Panc1 (cell line): ENCODE measurements around the gene ATP6V0A4. TPM values are rescaled to one million over a fixed set of nuclear protein-coding genes. Genes with fewer than 3 reads are reported as not detected.

ENCODE experiments used
- ATAC-seq: fragments of 200-7000 bp; cut with Tn5 transposase; 2 replicates; pipeline ENCODE4 v1.9.1; 2020; ENCODE audit warnings: mild to moderate bottlenecking, moderate library complexity
- BruUV-seq: library from RNA; stranded (reverse); fragments of 400-500 nt; replicated peaks from 2 replicates; lab custom pipeline; 2021; lab: Mats Ljungman, UMichigan
- CTCF ChIA-PET: fragments of 300-600 bp; sonication (Branson Sonifier 250); formaldehyde crosslinking; loops from one replicate; lab custom pipeline; 2022; ENCODE audit warnings: antibody characterized with exemption; lab: Charles Lee
- POLR2A ChIA-PET: fragments of 300-600 bp; sonication (Branson Sonifier 250); formaldehyde crosslinking; loops from one replicate; lab custom pipeline; 2022; ENCODE audit warnings: antibody characterized with exemption; lab: Charles Lee
- DNase-seq: peaks from one replicate; pipeline ENCODE4 v3.0.0-alpha.2; 2010; ENCODE audit warnings: low read depth, low spot score
- H3K27ac ChIP-seq: 2 replicates; pipeline ENCODE4 v1.5.1; 2011; ENCODE audit warnings: mild to moderate bottlenecking, low read length, inconsistent platforms
- H3K27me3 ChIP-seq: fragments of 200-500 bp; sonication (Bioruptor generic); 2 replicates; pipeline ENCODE4 v1.6.0; 2014; ENCODE audit warnings: low read length, inconsistent platforms; ENCODE audit not compliant: control insufficient read depth, insufficient read depth
- H3K36me3 ChIP-seq: fragments of 200-500 bp; sonication (Bioruptor generic); 2 replicates; pipeline ENCODE4 v1.5.1; 2014; ENCODE audit warnings: inconsistent platforms, mild to moderate bottlenecking, low read length, moderate library complexity; ENCODE audit not compliant: control insufficient read depth, insufficient read depth
- H3K4me1 ChIP-seq: 2 replicates; pipeline ENCODE4 v1.5.1; 2011; ENCODE audit warnings: inconsistent platforms, mild to moderate bottlenecking, low read length, moderate library complexity; ENCODE audit not compliant: control insufficient read depth, insufficient read depth
- H3K4me3 ChIP-seq, 2 experiments: 2 replicates each; pipeline ENCODE4 v1.5.1; 2011 to 2012; ENCODE audit warnings: low read depth in 2 of 2, low read length in 2 of 2, mild to moderate bottlenecking in 2 of 2, inconsistent platforms in 1 of 2, moderate library complexity in 1 of 2
- H3K9me3 ChIP-seq: fragments of 200-500 bp; sonication (Bioruptor generic); 2 replicates; pipeline ENCODE4 v1.5.1; 2014; ENCODE audit warnings: low read depth, mild to moderate bottlenecking, inconsistent platforms, low read length, moderate library complexity; ENCODE audit not compliant: control insufficient read depth, insufficient read depth
- POLR2AphosphoS5 ChIP-seq: IDR thresholded peaks from 2 replicates; pipeline ENCODE4 v1.6.1; 2012; ENCODE audit warnings: mild to moderate bottlenecking, low read depth, low read length, moderate library complexity
- SIN3A ChIP-seq: IDR thresholded peaks from 2 replicates; pipeline ENCODE4 v1.6.1; 2012; ENCODE audit warnings: low read depth, mild to moderate bottlenecking, low read length, moderate library complexity, borderline replicate concordance; ENCODE audit not compliant: insufficient read depth
- TCF7L2 ChIP-seq: IDR thresholded peaks from 2 replicates; pipeline ENCODE4 v1.6.1; 2011; ENCODE audit warnings: mild to moderate bottlenecking, low read depth, low read length, inconsistent platforms
- in situ Hi-C: cut with HindIII; loops from 2 replicates; pipeline ENCODE4 v1.10.0; 2016; ENCODE audit warnings: low sequenced_read_pairs, low pct_unique_long_range_greater_than_20kb
- intact Hi-C: fragments of 100-400 bp; cut with micrococcal nuclease; formaldehyde crosslinking; loops from one replicate; pipeline ENCODE4 v1.10.0; 2022; ENCODE audit not compliant: unreplicated experiment
- total RNA-seq: library from RNA; stranded (reverse); gene quantifications from one replicate; pipeline ENCODE4 v1.2.1, GENCODE V29; 2021; ENCODE audit not compliant: unreplicated experiment
- TF ChIP-seq, protein P1 (sequence below): fragments of 450-650 bp; IDR thresholded peaks from 2 replicates; pipeline ENCODE4 v1.5.1; 2017; ENCODE audit warnings: mild to moderate bottlenecking
- TF ChIP-seq, protein P2 (sequence below), 2 experiments: IDR thresholded peaks; 2 replicates each; pipeline ENCODE4 v1.6.1; 2011 to 2012; ENCODE audit warnings: low read depth in 2 of 2, control low read depth in 1 of 2, low read length in 1 of 2, mild to moderate bottlenecking in 1 of 2, moderate library complexity in 1 of 2; ENCODE audit not compliant: insufficient read depth in 1 of 2

ATP6V0A4 gene
- total RNA-seq, 1 experiment from 2014 or later, result 0.15 TPM

DNA sequence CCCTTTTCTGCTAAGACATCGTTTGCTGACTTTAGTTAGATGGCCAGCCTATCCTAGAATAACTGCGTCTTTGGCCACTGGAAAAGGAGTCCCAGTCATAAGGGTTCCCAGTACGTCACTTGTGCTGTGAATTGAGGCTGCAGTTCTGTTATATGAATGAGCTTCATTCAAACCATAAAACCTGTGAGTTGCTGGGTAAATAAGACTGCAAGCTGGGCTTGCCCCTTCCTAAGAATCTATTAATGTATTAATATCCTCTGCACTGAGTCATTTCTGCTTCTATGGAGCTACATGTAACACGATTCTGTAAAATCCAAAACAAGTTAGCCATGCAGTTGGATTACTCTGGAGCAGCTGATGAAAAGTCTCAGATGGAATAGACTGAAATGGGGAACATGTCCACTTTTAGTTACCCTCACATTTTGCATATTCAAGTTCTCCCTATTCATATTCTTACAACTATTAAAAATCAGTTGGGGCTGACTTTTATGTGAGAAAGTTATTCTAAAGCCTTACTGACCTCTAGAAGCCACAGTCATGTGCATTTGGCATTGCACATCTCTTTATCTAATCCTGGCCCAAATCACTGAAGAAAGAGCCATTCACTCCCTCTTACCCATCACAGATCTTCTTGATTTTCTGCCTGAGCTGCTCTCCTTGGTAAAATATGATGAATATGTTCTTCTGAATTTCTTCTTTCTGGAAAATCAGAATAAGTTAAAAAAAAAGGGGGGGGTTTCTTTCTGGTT lies 42.0 kb downstream of the ATP6V0A4 start:
- no peak for ATAC-seq
- TF ChIP-seq TCF7L2, result no peak
- TF ChIP-seq, protein P1, sequence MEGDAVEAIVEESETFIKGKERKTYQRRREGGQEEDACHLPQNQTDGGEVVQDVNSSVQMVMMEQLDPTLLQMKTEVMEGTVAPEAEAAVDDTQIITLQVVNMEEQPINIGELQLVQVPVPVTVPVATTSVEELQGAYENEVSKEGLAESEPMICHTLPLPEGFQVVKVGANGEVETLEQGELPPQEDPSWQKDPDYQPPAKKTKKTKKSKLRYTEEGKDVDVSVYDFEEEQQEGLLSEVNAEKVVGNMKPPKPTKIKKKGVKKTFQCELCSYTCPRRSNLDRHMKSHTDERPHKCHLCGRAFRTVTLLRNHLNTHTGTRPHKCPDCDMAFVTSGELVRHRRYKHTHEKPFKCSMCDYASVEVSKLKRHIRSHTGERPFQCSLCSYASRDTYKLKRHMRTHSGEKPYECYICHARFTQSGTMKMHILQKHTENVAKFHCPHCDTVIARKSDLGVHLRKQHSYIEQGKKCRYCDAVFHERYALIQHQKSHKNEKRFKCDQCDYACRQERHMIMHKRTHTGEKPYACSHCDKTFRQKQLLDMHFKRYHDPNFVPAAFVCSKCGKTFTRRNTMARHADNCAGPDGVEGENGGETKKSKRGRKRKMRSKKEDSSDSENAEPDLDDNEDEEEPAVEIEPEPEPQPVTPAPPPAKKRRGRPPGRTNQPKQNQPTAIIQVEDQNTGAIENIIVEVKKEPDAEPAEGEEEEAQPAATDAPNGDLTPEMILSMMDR, result no peak
- no peak for TF ChIP-seq POLR2AphosphoS5
- in situ Hi-C loops (no loop called here), intact Hi-C loops (no loop called here)
- no peaks in the 10 kb centered on the region for H3K36me3 ChIP-seq
- peaks cover 8% of the 10 kb centered on the region for H3K4me1 ChIP-seq
- no peaks in the 10 kb centered on the region for H3K27me3 ChIP-seq
- no TSS peak for BruUV-seq
- no peaks in the 10 kb centered on the region for H3K9me3 ChIP-seq
- ChIA-PET POLR2A (interaction anchor here (0.6 kb wide), 1 partner anchor 33 kb away, joined by 5 read pairs; no protein-coding TSS in a partner anchor), CTCF (interaction anchor here (0.6 kb wide), 1 partner anchor 534 kb away, joined by 3 read pairs; no protein-coding TSS in a partner anchor)
- H3K4me3 ChIP-seq, result no peak overlapping the region
- H3K27ac ChIP-seq, result no peak overlapping the region
- no peak for DNase-seq

DNA sequence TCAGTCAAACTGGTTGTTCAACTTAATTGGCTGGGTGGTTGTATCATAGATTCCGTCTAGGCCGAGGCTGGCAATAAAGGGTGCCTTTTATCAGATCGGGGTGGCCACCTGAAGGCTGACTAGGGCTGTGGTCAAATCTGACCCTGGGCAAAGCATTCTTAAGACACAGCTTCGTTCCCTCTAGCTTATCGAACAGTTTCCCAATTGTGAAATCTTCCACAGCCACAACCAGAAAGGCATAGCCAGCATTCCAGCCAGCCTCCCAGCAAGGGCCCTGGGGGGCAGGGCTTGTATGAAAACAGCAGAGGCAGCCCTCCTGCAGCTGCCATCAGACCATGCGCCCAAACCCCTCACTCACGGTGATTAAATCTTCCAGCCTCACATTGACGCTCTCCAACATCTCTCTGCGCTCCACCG lies 42.7 kb downstream of the ATP6V0A4 start:
- in situ Hi-C loops (no loop called here), intact Hi-C loops (no loop called here)
- no peak for DNase-seq
- Histone ChIP-seq H3K4me3 (no peak overlapping the region), H3K36me3 (no peaks in the 10 kb centered on the region), H3K4me1 (peaks cover 8% of the 10 kb centered on the region), H3K9me3 (no peaks in the 10 kb centered on the region), H3K27ac (no peak overlapping the region), H3K27me3 (no peaks in the 10 kb centered on the region)
- BruUV-seq, result no TSS peak
- no peak for TF ChIP-seq POLR2AphosphoS5
- no peak for TF ChIP-seq TCF7L2
- TF ChIP-seq, protein P2, sequence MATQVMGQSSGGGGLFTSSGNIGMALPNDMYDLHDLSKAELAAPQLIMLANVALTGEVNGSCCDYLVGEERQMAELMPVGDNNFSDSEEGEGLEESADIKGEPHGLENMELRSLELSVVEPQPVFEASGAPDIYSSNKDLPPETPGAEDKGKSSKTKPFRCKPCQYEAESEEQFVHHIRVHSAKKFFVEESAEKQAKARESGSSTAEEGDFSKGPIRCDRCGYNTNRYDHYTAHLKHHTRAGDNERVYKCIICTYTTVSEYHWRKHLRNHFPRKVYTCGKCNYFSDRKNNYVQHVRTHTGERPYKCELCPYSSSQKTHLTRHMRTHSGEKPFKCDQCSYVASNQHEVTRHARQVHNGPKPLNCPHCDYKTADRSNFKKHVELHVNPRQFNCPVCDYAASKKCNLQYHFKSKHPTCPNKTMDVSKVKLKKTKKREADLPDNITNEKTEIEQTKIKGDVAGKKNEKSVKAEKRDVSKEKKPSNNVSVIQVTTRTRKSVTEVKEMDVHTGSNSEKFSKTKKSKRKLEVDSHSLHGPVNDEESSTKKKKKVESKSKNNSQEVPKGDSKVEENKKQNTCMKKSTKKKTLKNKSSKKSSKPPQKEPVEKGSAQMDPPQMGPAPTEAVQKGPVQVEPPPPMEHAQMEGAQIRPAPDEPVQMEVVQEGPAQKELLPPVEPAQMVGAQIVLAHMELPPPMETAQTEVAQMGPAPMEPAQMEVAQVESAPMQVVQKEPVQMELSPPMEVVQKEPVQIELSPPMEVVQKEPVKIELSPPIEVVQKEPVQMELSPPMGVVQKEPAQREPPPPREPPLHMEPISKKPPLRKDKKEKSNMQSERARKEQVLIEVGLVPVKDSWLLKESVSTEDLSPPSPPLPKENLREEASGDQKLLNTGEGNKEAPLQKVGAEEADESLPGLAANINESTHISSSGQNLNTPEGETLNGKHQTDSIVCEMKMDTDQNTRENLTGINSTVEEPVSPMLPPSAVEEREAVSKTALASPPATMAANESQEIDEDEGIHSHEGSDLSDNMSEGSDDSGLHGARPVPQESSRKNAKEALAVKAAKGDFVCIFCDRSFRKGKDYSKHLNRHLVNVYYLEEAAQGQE (IDR thresholded peaks at IDR 0.05; ENCODE audit: insufficient read depth in 1 of 2, low read depth in 2 of 2, low read length in 1 of 2), result no peak
- TF ChIP-seq, protein P1, result no peak
- TF ChIP-seq SIN3A, result no peak
- CTCF ChIA-PET, result no interaction called here
- POLR2A ChIA-PET, result no interaction called here
- ATAC-seq, result no peak
